Activated CD8-positive, alpha-beta T cell treated with anti-CD3 and anti-CD28 coated beads for 36 hours (primary cell): ENCODE measurements around the gene EDN3. TPM values are rescaled to one million over a fixed set of nuclear protein-coding genes. Genes with fewer than 3 reads are reported as not detected.
A peak's percentile ranks its signal among the peaks of the same experiment; 100 is the strongest.

ENCODE experiments used
- ATAC-seq: fragments of 200-7000 bp; cut with Tn5 transposase; one replicate; pipeline ENCODE4 v1.10.0; 2021; ENCODE audit warnings: mild to moderate bottlenecking, moderate library complexity
- CTCF ChIA-PET: fragments of 350-600 bp; sonication (Branson Sonifier 250); formaldehyde crosslinking; loops from one replicate; lab custom pipeline; 2021; ENCODE audit warnings: antibody characterized with exemption; lab: Charles Lee
- POLR2A ChIA-PET: fragments of 350-600 bp; sonication (Branson Sonifier 250); formaldehyde crosslinking; loops from one replicate; lab custom pipeline; 2021; ENCODE audit warnings: antibody characterized with exemption; lab: Charles Lee
- DNase-seq: peaks from one replicate; pipeline ENCODE4 v3.0.0-alpha.2; 2020
- H3K27ac Mint-ChIP-seq: one replicate; pipeline ENCODE4 v1.8.0; 2021; ENCODE audit warnings: mild to moderate bottlenecking, mixed read lengths
- H3K27me3 Mint-ChIP-seq: one replicate; pipeline ENCODE4 v1.8.0; 2021; ENCODE audit warnings: mixed read lengths
- H3K36me3 Mint-ChIP-seq: one replicate; pipeline ENCODE4 v1.8.0; 2021; ENCODE audit warnings: low read depth, mixed read lengths
- H3K4me1 Mint-ChIP-seq: one replicate; pipeline ENCODE4 v1.8.0; 2021; ENCODE audit warnings: low read depth, mixed read lengths
- H3K4me3 Mint-ChIP-seq: one replicate; pipeline ENCODE4 v1.8.0; 2021; ENCODE audit warnings: mild to moderate bottlenecking, moderate library complexity, mixed read lengths
- H3K9me3 Mint-ChIP-seq: one replicate; pipeline ENCODE4 v1.8.0; 2021; ENCODE audit warnings: mixed read lengths
- intact Hi-C: fragments of 100-400 bp; cut with micrococcal nuclease; formaldehyde crosslinking; loops from one replicate; pipeline ENCODE4 v1.10.0; 2022
- total RNA-seq, 2 experiments: library from RNA; stranded (reverse); gene quantifications; one replicate each; pipeline ENCODE4 v1.2.3, GENCODE V29; 2021
- TF ChIP-seq, protein P1 (sequence below): fragments of 200-600 bp; IDR thresholded peaks from one replicate; pipeline ENCODE4 v1.8.0; 2022; ENCODE audit warnings: antibody characterized with exemption, mild to moderate bottlenecking

Gene EDN3
- total RNA-seq, 2 experiments from 2014 or later: 0.09 TPM; not detected in 1

GRCh38 chr20:59270380-59270779, 30.0 kb upstream of the EDN3 start:
- H3K27ac Mint-ChIP-seq: no peak overlapping the region
- H3K4me3 Mint-ChIP-seq: no peak overlapping the region
- H3K27me3 Mint-ChIP-seq: no peaks in the 10 kb centered on the region
- no peaks in the 10 kb centered on the region for H3K36me3 Mint-ChIP-seq
- CTCF ChIA-PET: interaction anchor here (0.9 kb wide), 2 partner anchors 78 to 128 kb away, joined by 3 read pairs; no protein-coding TSS in a partner anchor
- POLR2A ChIA-PET: interaction anchor here (0.6 kb wide), 1 partner anchor 8 kb away, joined by 3 read pairs; no protein-coding TSS in a partner anchor
- TF ChIP-seq, protein P1, sequence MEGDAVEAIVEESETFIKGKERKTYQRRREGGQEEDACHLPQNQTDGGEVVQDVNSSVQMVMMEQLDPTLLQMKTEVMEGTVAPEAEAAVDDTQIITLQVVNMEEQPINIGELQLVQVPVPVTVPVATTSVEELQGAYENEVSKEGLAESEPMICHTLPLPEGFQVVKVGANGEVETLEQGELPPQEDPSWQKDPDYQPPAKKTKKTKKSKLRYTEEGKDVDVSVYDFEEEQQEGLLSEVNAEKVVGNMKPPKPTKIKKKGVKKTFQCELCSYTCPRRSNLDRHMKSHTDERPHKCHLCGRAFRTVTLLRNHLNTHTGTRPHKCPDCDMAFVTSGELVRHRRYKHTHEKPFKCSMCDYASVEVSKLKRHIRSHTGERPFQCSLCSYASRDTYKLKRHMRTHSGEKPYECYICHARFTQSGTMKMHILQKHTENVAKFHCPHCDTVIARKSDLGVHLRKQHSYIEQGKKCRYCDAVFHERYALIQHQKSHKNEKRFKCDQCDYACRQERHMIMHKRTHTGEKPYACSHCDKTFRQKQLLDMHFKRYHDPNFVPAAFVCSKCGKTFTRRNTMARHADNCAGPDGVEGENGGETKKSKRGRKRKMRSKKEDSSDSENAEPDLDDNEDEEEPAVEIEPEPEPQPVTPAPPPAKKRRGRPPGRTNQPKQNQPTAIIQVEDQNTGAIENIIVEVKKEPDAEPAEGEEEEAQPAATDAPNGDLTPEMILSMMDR: no peak
- intact Hi-C loops: no loop called here
- DNase-seq: no peak
- no peak for ATAC-seq
- peaks cover 30% of the 10 kb centered on the region for H3K4me1 Mint-ChIP-seq
- H3K9me3 Mint-ChIP-seq: no peaks in the 10 kb centered on the region

DNA sequence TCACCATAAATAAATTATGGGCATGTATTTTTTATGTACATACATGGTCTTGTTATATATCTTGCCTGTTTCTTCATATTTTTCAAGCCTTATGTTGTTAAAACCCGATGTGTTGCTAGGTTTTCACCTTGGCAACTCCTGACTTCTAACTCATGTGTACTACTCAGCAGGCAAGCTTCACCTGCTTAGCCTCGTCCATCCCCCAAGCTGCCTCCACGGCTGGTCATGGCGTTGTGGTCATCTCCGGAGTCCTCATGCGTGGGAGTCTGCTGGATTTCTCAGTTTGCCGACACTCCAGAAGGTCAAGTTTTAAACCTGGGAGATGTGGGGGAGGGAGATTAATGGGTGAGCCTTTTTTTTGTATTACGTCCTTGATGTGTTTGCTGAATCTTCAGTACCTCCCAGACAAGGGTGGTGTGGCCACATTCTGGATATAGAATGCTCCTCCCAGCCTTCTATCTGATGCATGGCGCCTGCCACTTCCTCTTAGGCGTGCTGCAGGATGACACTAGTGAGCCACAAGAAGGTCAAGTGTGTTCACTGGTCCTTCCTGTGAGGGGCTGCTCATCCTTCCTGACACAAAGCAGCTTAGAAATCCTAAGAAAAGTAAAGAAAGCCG, 26.6 kb upstream of the EDN3 start:
- Mint-ChIP-seq H3K27ac (peak overlapping the region; percentile 18), H3K27me3 (no peaks in the 10 kb centered on the region), H3K9me3 (no peaks in the 10 kb centered on the region), H3K36me3 (no peaks in the 10 kb centered on the region), H3K4me1 (peaks cover 30% of the 10 kb centered on the region), H3K4me3 (no peak overlapping the region)
- peak; percentile 12 for DNase-seq
- CTCF ChIA-PET: no interaction called here
- ATAC-seq: peak; percentile 55
- POLR2A ChIA-PET: no interaction called here
- TF ChIP-seq, protein P1: no peak
- intact Hi-C loops: no loop called here

- Mint-ChIP-seq H3K27ac (no peak overlapping the region), H3K9me3 (no peaks in the 10 kb centered on the region), H3K36me3 (no peaks in the 10 kb centered on the region), H3K27me3 (no peaks in the 10 kb centered on the region), H3K4me3 (no peak overlapping the region), H3K4me1 (peaks cover 17% of the 10 kb centered on the region)
- ChIA-PET CTCF (no interaction called here), POLR2A (no interaction called here)
- intact Hi-C loops: no loop called here
- no peak for DNase-seq
- no peak for ATAC-seq
- TF ChIP-seq, protein P1: no peak
These were observed 23.5 kb upstream of the EDN3 start for GRCh38 chr20:59276938-59277337.

GRCh38 chr20:59284470-59284869, 15.9 kb upstream of the EDN3 start:
- Mint-ChIP-seq H3K4me3 (no peak overlapping the region), H3K4me1 (no peaks in the 10 kb centered on the region), H3K9me3 (no peaks in the 10 kb centered on the region), H3K36me3 (no peaks in the 10 kb centered on the region), H3K27me3 (no peaks in the 10 kb centered on the region), H3K27ac (no peak overlapping the region)
- CTCF ChIA-PET: no interaction called here
- POLR2A ChIA-PET: no interaction called here
- TF ChIP-seq, protein P1: no peak
- ATAC-seq (no peak), DNase-seq (no peak)
- intact Hi-C loops: no loop called here

DNA sequence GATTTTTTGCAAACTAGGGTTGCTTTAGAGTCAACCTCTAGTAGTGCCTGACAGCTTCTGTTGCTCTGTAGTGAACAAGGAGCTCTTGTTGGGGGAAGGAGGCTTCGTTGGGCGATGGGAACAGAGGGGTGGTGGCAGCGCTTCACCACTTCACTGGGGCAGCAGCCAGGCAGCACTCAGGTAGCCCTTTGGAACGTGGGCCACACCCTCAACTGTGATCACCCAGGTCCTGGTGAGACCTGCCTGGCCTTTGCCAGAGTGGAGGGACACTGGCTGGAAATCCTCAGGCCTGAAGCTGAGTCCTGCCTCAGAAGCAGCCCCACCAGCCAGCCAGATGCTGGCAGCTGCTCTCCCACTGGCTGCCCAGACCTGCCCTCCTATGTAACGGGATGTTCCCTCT, 10.4 kb upstream of the EDN3 start:
- ChIA-PET CTCF (interaction anchor here (1.3 kb wide), 1 partner anchor 69 kb away, joined by 3 read pairs; no protein-coding TSS in a partner anchor), POLR2A (no interaction called here)
- TF ChIP-seq, protein P1: no peak
- no peaks in the 10 kb centered on the region for H3K9me3 Mint-ChIP-seq
- no peaks in the 10 kb centered on the region for H3K27me3 Mint-ChIP-seq
- H3K4me3 Mint-ChIP-seq: no peak overlapping the region
- intact Hi-C loops: no loop called here
- DNase-seq (no peak), ATAC-seq (no peak)
- H3K36me3 Mint-ChIP-seq: no peaks in the 10 kb centered on the region
- H3K4me1 Mint-ChIP-seq: peaks cover 11% of the 10 kb centered on the region
- no peak overlapping the region for H3K27ac Mint-ChIP-seq
